ENCODE results near the gene TNS1. TPM values are rescaled to one million over a fixed set of nuclear protein-coding genes. Genes with fewer than 3 reads are reported as not detected.

TNS1 gene
- total and polyA plus RNA-seq, 2 donors (not counting 1 experiment from before 2014, with no cell fraction given), result 0.10 to 0.86 TPM

GRCh38 chr2:217907266-217907665 is 95.5 kb downstream of the TNS1 start:
- no peak overlapping the region for H3K27ac Mint-ChIP-seq
- H2AFZ ChIP-seq (ENCODE audit: insufficient read depth, low read depth, low read length, poor library complexity, severe bottlenecking), result no peak overlapping the region
- H3K4me1 Mint-ChIP-seq, result peaks cover 5% of the 10 kb centered on the region
- intact Hi-C loops (cut with micrococcal nuclease), result no loop called here
- peaks cover 0 to 3% of the 10 kb centered on the region in 2 donors for H3K4me1 ChIP-seq (ENCODE audit: control insufficient read depth in 2 of 2, insufficient read depth in 2 of 2, low read length in 2 of 2)
- no peak for DNase-seq
- no peaks in the 10 kb centered on the region for H3K9me3 Mint-ChIP-seq (ENCODE audit: insufficient read depth)
- no peak for ATAC-seq (ENCODE audit: low read depth)
- no peak overlapping the region for H3K4me2 ChIP-seq (replicated peaks; ENCODE audit: low read depth, low read length, poor library complexity, severe bottlenecking)
- H3K27ac ChIP-seq (ENCODE audit: low read length in 2 of 2), result no peak overlapping the region
- no peak overlapping the region for H3K4me3 Mint-ChIP-seq
- no peak overlapping the region for H3K4me3 ChIP-seq (ENCODE audit: control extremely low read depth in 1 of 5, extremely low read depth in 1 of 5, insufficient read depth in 1 of 5, low read depth in 2 of 5, low read length in 4 of 5)
- no peaks in the 10 kb centered on the region for H3K9me3 ChIP-seq (ENCODE audit: control extremely low read depth in 1 of 3, control insufficient read depth in 2 of 3, insufficient read depth in 1 of 3, low read length in 2 of 3)
- H3K27me3 ChIP-seq (replicated peaks in 1 of 4; ENCODE audit: control extremely low read depth in 1 of 4, control insufficient read depth in 3 of 4, insufficient read depth in 4 of 4, low read length in 3 of 4), result peaks cover 0 to 29% (median 1%) of the 10 kb centered on the region in 4 experiments
- ChIA-PET POLR2A (no interaction called here), CTCF (no interaction called here)
- TF ChIP-seq EZH2 (IDR thresholded peaks at IDR 0.05; ENCODE audit: borderline replicate concordance, insufficient read depth, low read depth, low read length, poor library complexity, severe bottlenecking), result no peak
- no peaks in the 10 kb centered on the region for H3K79me2 ChIP-seq (ENCODE audit: control insufficient read depth, insufficient read depth, low read length)
- no peak overlapping the region for H3K9ac ChIP-seq (ENCODE audit: low read length)
- WGBS (ENCODE audit: insufficient coverage), result 95% methylated on average over 3 of the region's 3 CpGs
- no peaks in the 10 kb centered on the region for H3K36me3 ChIP-seq (replicated peaks in 1 of 2; ENCODE audit: control extremely low read depth in 1 of 2, control insufficient read depth in 1 of 2, extremely low read depth in 1 of 2, insufficient read depth in 2 of 2, low read length in 1 of 2)
- H4K20me1 ChIP-seq (ENCODE audit: control insufficient read depth, insufficient read depth, low read length, poor library complexity, severe bottlenecking), result no peaks in the 10 kb centered on the region
- H3K27me3 Mint-ChIP-seq, result peaks cover 48% of the 10 kb centered on the region

DNA sequence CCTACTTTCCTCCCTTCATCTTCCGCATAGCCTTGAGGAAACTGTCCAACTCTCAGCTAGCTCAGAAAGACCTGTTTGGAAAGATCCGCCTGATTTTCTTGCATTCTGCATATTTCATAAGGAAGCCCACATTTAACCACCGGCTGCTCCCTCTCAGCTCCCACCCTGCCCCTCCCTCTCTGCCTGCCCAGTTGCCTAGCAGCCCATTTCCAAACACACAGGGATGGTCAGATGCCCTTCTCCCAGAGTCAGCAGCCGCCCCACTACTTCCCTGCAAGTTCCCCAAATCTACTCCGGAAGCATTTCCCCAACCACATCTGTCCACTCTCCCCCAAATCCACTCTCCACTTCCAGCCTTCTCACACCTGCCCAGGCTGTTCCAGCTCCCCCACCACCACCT is 96.0 kb downstream of the TNS1 start:
- H3K27me3 Mint-ChIP-seq, result peaks cover 48% of the 10 kb centered on the region
- CTCF ChIA-PET, result no interaction called here
- no peak for ATAC-seq (ENCODE audit: low read depth)

More for the DNA sequence above, 96.0 kb downstream of the TNS1 start:
- WGBS (ENCODE audit: insufficient coverage), result 48% methylated on average over 5 of the region's 5 CpGs
- POLR2A ChIA-PET, result no interaction called here
- Mint-ChIP-seq H3K27ac (no peak overlapping the region), H3K4me1 (peaks cover 5% of the 10 kb centered on the region), H3K4me3 (no peak overlapping the region), H3K9me3 (ENCODE audit: insufficient read depth) (no peaks in the 10 kb centered on the region)
- no peaks in the 10 kb centered on the region for H3K79me2 ChIP-seq (ENCODE audit: control insufficient read depth, insufficient read depth, low read length)
- H3K4me3 ChIP-seq (ENCODE audit: control extremely low read depth in 1 of 5, extremely low read depth in 1 of 5, insufficient read depth in 1 of 5, low read depth in 2 of 5, low read length in 4 of 5), result no peak overlapping the region
- intact Hi-C loops (cut with micrococcal nuclease), result no loop called here
- no peaks in the 10 kb centered on the region for H4K20me1 ChIP-seq (ENCODE audit: control insufficient read depth, insufficient read depth, low read length, poor library complexity, severe bottlenecking)
- no peak for DNase-seq
- H3K9ac ChIP-seq (ENCODE audit: low read length), result no peak overlapping the region
- no peaks in the 10 kb centered on the region for H3K9me3 ChIP-seq (ENCODE audit: control extremely low read depth in 1 of 3, control insufficient read depth in 2 of 3, insufficient read depth in 1 of 3, low read length in 2 of 3)
- peaks cover 0 to 29% (median 1%) of the 10 kb centered on the region in 4 experiments for H3K27me3 ChIP-seq (replicated peaks in 1 of 4; ENCODE audit: control extremely low read depth in 1 of 4, control insufficient read depth in 3 of 4, insufficient read depth in 4 of 4, low read length in 3 of 4)
- no peak for TF ChIP-seq EZH2 (IDR thresholded peaks at IDR 0.05; ENCODE audit: borderline replicate concordance, insufficient read depth, low read depth, low read length, poor library complexity, severe bottlenecking)
- TF ChIP-seq, protein P1, sequence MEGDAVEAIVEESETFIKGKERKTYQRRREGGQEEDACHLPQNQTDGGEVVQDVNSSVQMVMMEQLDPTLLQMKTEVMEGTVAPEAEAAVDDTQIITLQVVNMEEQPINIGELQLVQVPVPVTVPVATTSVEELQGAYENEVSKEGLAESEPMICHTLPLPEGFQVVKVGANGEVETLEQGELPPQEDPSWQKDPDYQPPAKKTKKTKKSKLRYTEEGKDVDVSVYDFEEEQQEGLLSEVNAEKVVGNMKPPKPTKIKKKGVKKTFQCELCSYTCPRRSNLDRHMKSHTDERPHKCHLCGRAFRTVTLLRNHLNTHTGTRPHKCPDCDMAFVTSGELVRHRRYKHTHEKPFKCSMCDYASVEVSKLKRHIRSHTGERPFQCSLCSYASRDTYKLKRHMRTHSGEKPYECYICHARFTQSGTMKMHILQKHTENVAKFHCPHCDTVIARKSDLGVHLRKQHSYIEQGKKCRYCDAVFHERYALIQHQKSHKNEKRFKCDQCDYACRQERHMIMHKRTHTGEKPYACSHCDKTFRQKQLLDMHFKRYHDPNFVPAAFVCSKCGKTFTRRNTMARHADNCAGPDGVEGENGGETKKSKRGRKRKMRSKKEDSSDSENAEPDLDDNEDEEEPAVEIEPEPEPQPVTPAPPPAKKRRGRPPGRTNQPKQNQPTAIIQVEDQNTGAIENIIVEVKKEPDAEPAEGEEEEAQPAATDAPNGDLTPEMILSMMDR (IDR thresholded peaks at IDR 0.05), result no peak
- no peaks in the 10 kb centered on the region for H3K36me3 ChIP-seq (replicated peaks in 1 of 2; ENCODE audit: control extremely low read depth in 1 of 2, control insufficient read depth in 1 of 2, extremely low read depth in 1 of 2, insufficient read depth in 2 of 2, low read length in 1 of 2)
- peaks cover 0 to 3% of the 10 kb centered on the region in 2 donors for H3K4me1 ChIP-seq (ENCODE audit: control insufficient read depth in 2 of 2, insufficient read depth in 2 of 2, low read length in 2 of 2)
- H3K27ac ChIP-seq (ENCODE audit: low read length in 2 of 2), result no peak overlapping the region
- H2AFZ ChIP-seq (ENCODE audit: insufficient read depth, low read depth, low read length, poor library complexity, severe bottlenecking), result no peak overlapping the region
- no peak overlapping the region for H3K4me2 ChIP-seq (replicated peaks; ENCODE audit: low read depth, low read length, poor library complexity, severe bottlenecking)

All from B cell (primary cell).